ENCODE measurements around the gene NDUFB5.

The NDUFB5 gene

GRCh38 chr3:179676081-179676480, 71.5 kb downstream of the NDUFB5 start:
- DNase-seq (ENCODE audit: low read depth in 1 of 2, low spot score in 1 of 2), result no peak
